HFFc6 (cell line): Measurements from ENCODE around the gene FRMPD4. TPM values are rescaled to one million over a fixed set of nuclear protein-coding genes. Genes with fewer than 3 reads are reported as not detected.

Experiments
- DNase-seq: peaks from one replicate; pipeline ENCODE4 v3.0.0-alpha.2; 2018
- H3K27ac Mint-ChIP-seq: 2 replicates; pipeline ENCODE4 v1.8.0; 2020; ENCODE audit warnings: mild to moderate bottlenecking, mixed read lengths
- H3K27me3 Mint-ChIP-seq: 2 replicates; pipeline ENCODE4 v1.8.0; 2021; ENCODE audit warnings: mild to moderate bottlenecking, moderate library complexity, mixed read lengths; ENCODE audit not compliant: insufficient read depth
- H3K36me3 Mint-ChIP-seq: 2 replicates; pipeline ENCODE4 v1.8.0; 2021; ENCODE audit warnings: low read depth, mixed read lengths
- H3K4me1 Mint-ChIP-seq: 2 replicates; pipeline ENCODE4 v1.8.0; 2020; ENCODE audit warnings: low read depth, mixed read lengths
- H3K4me3 Mint-ChIP-seq: 2 replicates; pipeline ENCODE4 v1.8.0; 2020; ENCODE audit warnings: mild to moderate bottlenecking, moderate library complexity, mixed read lengths
- H3K9me3 Mint-ChIP-seq: 2 replicates; pipeline ENCODE4 v1.8.0; 2020; ENCODE audit warnings: mild to moderate bottlenecking, mixed read lengths
- total RNA-seq, 6 experiments: library from RNA; stranded (reverse); fragmentation: NEBNext Ultra II Directional; extraction: Animal tissue kit (Norgen Biotek cat#: 25700); gene quantifications; 2 replicates in 1 of 6; 3 replicates in 5 of 6; pipeline ENCODE4 v1.2.3, GENCODE V29; 2021
- TF ChIP-seq, protein P1 (sequence below): fragments of 200-600 bp; sonication (generic); IDR thresholded peaks from 2 replicates; pipeline ENCODE4 v1.5.0; 2021; ENCODE audit warnings: antibody characterized with exemption, mild to moderate bottlenecking

The FRMPD4 gene
- total RNA-seq, 6 experiments from 2014 or later, result 0.09 to 0.55 (median 0.47) TPM

DNA sequence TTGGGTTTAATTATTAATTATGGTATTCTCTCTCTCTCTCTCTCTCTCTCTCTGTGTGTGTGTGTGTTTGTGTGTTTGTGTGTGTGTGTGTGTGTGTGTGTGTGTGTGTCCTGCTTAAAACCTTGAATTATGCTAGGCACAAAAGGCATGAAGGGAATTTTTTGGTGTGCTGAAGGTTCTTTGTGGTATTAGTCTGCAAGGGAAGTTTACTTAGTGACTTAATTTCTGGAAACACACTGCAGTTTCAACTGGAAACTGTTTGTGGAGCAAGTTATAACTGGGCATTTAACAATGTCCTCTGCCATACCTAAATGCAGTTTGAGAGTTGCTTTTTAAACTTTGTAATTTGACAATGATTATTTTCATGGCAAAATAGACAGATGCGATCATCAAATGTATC, 111.7 kb downstream of the FRMPD4 start:
- Mint-ChIP-seq H3K9me3 (no peaks in the 10 kb centered on the region), H3K27ac (peak overlapping the region; percentile 61; the same call in 1 of the 2 replicates), H3K36me3 (no peaks in the 10 kb centered on the region; the same call in 1 of the 2 replicates), H3K27me3 (peaks cover 2% of the 10 kb centered on the region; the same call in 1 of the 2 replicates), H3K4me1 (peaks cover 56% of the 10 kb centered on the region), H3K4me3 (no peak overlapping the region)
- DNase-seq, result peak; percentile 14
- TF ChIP-seq, protein P1, sequence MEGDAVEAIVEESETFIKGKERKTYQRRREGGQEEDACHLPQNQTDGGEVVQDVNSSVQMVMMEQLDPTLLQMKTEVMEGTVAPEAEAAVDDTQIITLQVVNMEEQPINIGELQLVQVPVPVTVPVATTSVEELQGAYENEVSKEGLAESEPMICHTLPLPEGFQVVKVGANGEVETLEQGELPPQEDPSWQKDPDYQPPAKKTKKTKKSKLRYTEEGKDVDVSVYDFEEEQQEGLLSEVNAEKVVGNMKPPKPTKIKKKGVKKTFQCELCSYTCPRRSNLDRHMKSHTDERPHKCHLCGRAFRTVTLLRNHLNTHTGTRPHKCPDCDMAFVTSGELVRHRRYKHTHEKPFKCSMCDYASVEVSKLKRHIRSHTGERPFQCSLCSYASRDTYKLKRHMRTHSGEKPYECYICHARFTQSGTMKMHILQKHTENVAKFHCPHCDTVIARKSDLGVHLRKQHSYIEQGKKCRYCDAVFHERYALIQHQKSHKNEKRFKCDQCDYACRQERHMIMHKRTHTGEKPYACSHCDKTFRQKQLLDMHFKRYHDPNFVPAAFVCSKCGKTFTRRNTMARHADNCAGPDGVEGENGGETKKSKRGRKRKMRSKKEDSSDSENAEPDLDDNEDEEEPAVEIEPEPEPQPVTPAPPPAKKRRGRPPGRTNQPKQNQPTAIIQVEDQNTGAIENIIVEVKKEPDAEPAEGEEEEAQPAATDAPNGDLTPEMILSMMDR, result no peak

- H3K27me3 Mint-ChIP-seq, result no peaks in the 10 kb centered on the region
- TF ChIP-seq, protein P1, result no peak
- peaks cover 11% of the 10 kb centered on the region for H3K9me3 Mint-ChIP-seq
- peaks cover 17% of the 10 kb centered on the region for H3K4me1 Mint-ChIP-seq
- DNase-seq, result no peak
- no peak overlapping the region for H3K4me3 Mint-ChIP-seq
- peak overlapping the region; percentile 59 for H3K27ac Mint-ChIP-seq
- peaks cover 10% of the 10 kb centered on the region; the same call in 1 of the 2 replicates for H3K36me3 Mint-ChIP-seq
These were observed 124.9 kb downstream of the FRMPD4 start for GRCh38 chrX:12263211-12263610.

GRCh38 chrX:12269484-12269883, 131.2 kb downstream of the FRMPD4 start:
- Mint-ChIP-seq H3K36me3 (no peaks in the 10 kb centered on the region), H3K4me1 (peaks cover 7% of the 10 kb centered on the region), H3K4me3 (no peak overlapping the region), H3K9me3 (no peaks in the 10 kb centered on the region), H3K27me3 (no peaks in the 10 kb centered on the region), H3K27ac (no peak overlapping the region)
- DNase-seq, result peak; percentile 15
- TF ChIP-seq, protein P1, result peak; percentile 50

GRCh38 chrX:12278151-12278550, 139.9 kb downstream of the FRMPD4 start:
- no peak overlapping the region for H3K4me3 Mint-ChIP-seq
- DNase-seq, result no peak

DNA sequence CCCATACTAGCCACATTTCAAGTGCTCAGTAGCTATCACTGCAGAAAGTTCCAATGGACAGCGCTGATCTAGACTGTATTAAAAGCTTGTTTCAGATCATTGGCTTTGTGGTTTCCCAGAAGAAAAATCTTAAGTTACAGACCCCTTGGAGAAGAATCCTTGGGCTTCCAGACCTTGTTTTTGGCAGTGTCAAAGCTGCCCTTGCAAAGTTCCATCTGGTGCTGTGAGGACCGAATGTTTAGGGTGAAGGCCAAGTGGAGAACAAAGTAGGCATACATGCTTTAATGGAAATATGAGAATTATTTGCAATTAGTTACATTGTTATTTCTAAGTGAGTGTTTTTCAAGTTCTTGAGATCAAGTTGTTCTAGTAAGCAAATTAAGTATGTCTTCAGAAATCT, 144.7 kb downstream of the FRMPD4 start:
- no peak for DNase-seq
- TF ChIP-seq, protein P1, result no peak
- H3K27me3 Mint-ChIP-seq, result no peaks in the 10 kb centered on the region
- H3K9me3 Mint-ChIP-seq, result no peaks in the 10 kb centered on the region
- H3K36me3 Mint-ChIP-seq, result no peaks in the 10 kb centered on the region
- H3K27ac Mint-ChIP-seq, result no peak overlapping the region
- H3K4me1 Mint-ChIP-seq, result peaks cover 6% of the 10 kb centered on the region; the same call in 1 of the 2 replicates
- no peak overlapping the region for H3K4me3 Mint-ChIP-seq

More at GRCh38 chrX:12278151-12278550, 139.9 kb downstream of the FRMPD4 start:
- Mint-ChIP-seq H3K4me1 (peaks cover 6% of the 10 kb centered on the region; the same call in 1 of the 2 replicates), H3K27me3 (no peaks in the 10 kb centered on the region), H3K27ac (no peak overlapping the region), H3K36me3 (no peaks in the 10 kb centered on the region), H3K9me3 (no peaks in the 10 kb centered on the region)
- TF ChIP-seq, protein P1, result no peak
